Adrenal gland (tissue), 12 donors: Measurements from ENCODE around the gene KCNAB1. TPM values are rescaled to one million over a fixed set of nuclear protein-coding genes. Genes with fewer than 3 reads are reported as not detected.

Source experiments
- DNase-seq, 7 donors: peaks; one replicate each; pipeline ENCODE4 v3.0.0-alpha.2; 2019 to 2020
- H3K27ac ChIP-seq, 5 donors: fragments of 200-600 bp; sonication (generic) in 4 of 5; 1 replicate in 3 of 5; 2 replicates in 2 of 5; pipeline versions ENCODE4 v1.5.1 to v1.8.0; 2016 to 2020; ENCODE audit warnings: mild to moderate bottlenecking in 1 of 5
- H3K27me3 ChIP-seq: fragments of 200-600 bp; 2 replicates; pipeline ENCODE4 v1.8.0; 2021
- H3K36me3 ChIP-seq, 2 donors: fragments of 200-600 bp; replicated peaks in 1 of 2; 1 replicate in 1 of 2; 2 replicates in 1 of 2; pipeline versions ENCODE4 v1.5.1 to v1.8.0; 2018 to 2022
- H3K4me1 ChIP-seq, 2 donors: fragments of 200-600 bp; replicated peaks in 1 of 2; 1 replicate in 1 of 2; 2 replicates in 1 of 2; pipeline versions ENCODE4 v1.5.1 to v1.8.0; 2018 to 2021
- H3K4me3 ChIP-seq, 4 donors: fragments of 200-600 bp; sonication (generic) in 3 of 4; one replicate each; pipeline ENCODE4 v1.5.1; 2016 to 2018
- H3K9me3 ChIP-seq, 3 donors: fragments of 200-600 bp; sonication (generic) in 1 of 3; replicated peaks in 1 of 3; 1 replicate in 2 of 3; 2 replicates in 1 of 3; pipeline versions ENCODE4 v1.5.1 to v1.8.0; 2016 to 2021
- CTCF ChIP-seq, 6 experiments: fragments of 450-650 bp in 4 of 6; fragments of 200-600 bp in 2 of 6; sonication (generic) in 1 of 6; IDR thresholded peaks; 1 replicate in 5 of 6; 2 replicates in 1 of 6; pipeline versions ENCODE4 v1.5.1 to v1.8.0; 2016 to 2021; ENCODE audit warnings: antibody characterized with exemption in 6 of 6, mild to moderate bottlenecking in 2 of 6, moderate library complexity in 1 of 6
- POLR2A ChIP-seq, 2 donors: fragments of 450-650 bp; IDR thresholded peaks; one replicate each; pipeline ENCODE4 v1.6.1; 2017; ENCODE audit warnings: antibody characterized with exemption in 2 of 2, mild to moderate bottlenecking in 2 of 2, moderate library complexity in 1 of 2
- WGBS, 4 donors: extraction: QIAGEN DNeasy Blood & Tissue Kit in 2 of 4; methylation state at CpG; one replicate each; pipeline versions ENCODE4 v1.1.5 to v1.1.7; 2013 to 2017; 5-methylcytosine and 5-hydroxymethylcytosine counted together
- intact Hi-C, 2 donors: fragments of 100-400 bp; cut with DNase I; formaldehyde crosslinking; loops; one replicate each; pipeline versions ENCODE4 v1.14.1 to v1.15.0; 2022 to 2023
- polyA plus RNA-seq, 3 donors: library from polyadenylated mRNA; stranded (reverse); fragments of 200-250 nt in 2 of 3; fragments of 350-450 nt in 1 of 3; fragmentation: Illumina TruSeq in 1 of 3; extraction: RNeasy Lipid Tissue Mini Kit (QIAGEN cat#74804) in 1 of 3; gene quantifications; one replicate each; pipeline ENCODE4 v1.2.3, GENCODE V29; 2013 to 2014
- total RNA-seq, 9 donors: library from RNA; depleted of rRNA in 4 of 9; stranded (reverse); fragments of >200 nt in 4 of 9; fragments of 120-200 nt in 1 of 9; fragmentation: NEBNext Ultra II Directional in 1 of 9; extraction: Animal tissue kit (Norgen Biotek cat#: 25700) in 1 of 9; gene quantifications; one replicate each; pipeline versions ENCODE4 v1.1.0 to v1.2.4, GENCODE V29; 2013 to 2023
- donor health status: healthy with polysubstance abuse.
- donor health status: Bipolar disorder and iron deficiency.
- donor health status: DM: yes; HTN: yes; CAD: no.
- donor health status: DM: no; HTN: no; CAD: no.
- donor health status: DM: no; HTN: no; CAD: no.
- donor health status: DM: yes; HTN: yes; CAD: no.

KCNAB1 gene
- total and polyA plus RNA-seq, 12 donors = 0.36 to 5.0 (median 1.5) TPM

DNA sequence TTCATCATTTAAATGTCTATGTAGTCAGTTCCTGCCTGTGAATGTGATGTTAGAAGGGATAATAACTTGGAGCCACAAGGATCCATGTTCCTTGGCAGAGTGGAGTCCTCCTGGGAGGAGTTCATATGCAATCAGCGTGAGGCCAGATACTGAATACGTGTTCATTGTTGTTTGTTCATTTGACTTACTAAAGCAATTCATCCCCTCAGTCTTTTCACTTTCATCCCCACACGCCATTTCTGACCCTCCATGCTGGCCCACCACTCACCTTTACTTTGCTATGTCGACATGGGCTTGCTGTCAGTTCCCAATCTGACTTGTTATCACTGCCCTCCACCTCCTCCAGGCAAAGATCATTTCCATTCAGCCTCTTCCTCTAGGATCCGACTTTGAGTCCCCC lies 342.7 kb downstream of the KCNAB1 start:
- DNase-seq = no peak
- no peak overlapping the region for H3K4me3 ChIP-seq
- 76 to 83% (median 77%) methylated on average over 5 of the region's 5 CpGs for WGBS, 4 donors
- no peaks in the 10 kb centered on the region for H3K27me3 ChIP-seq
- no peak overlapping the region for H3K27ac ChIP-seq
- intact Hi-C loops = no loop called here
- H3K36me3 ChIP-seq = no peaks in the 10 kb centered on the region
- H3K9me3 ChIP-seq = no peaks in the 10 kb centered on the region
- no peaks in the 10 kb centered on the region for H3K4me1 ChIP-seq
- no peak for TF ChIP-seq POLR2A (IDR thresholded peaks at IDR 0.05)
- no peak for TF ChIP-seq CTCF (IDR thresholded peaks at IDR 0.05)

- DNase-seq = no peak
These were observed 344.8 kb downstream of the KCNAB1 start for GRCh38 chr3:156465194-156465593.

GRCh38 chr3:156469456-156469855 lies 349.1 kb downstream of the KCNAB1 start:
- H3K4me1 ChIP-seq = peaks cover 0 to 4% of the 10 kb centered on the region in 2 donors
- intact Hi-C loops = no loop called here
- H3K27ac ChIP-seq = no peak overlapping the region
- TF ChIP-seq CTCF (IDR thresholded peaks at IDR 0.05) (no peak), POLR2A (IDR thresholded peaks at IDR 0.05) (no peak)
- H3K9me3 ChIP-seq = no peaks in the 10 kb centered on the region
- H3K36me3 ChIP-seq = no peaks in the 10 kb centered on the region
- H3K27me3 ChIP-seq = no peaks in the 10 kb centered on the region
- no peak overlapping the region for H3K4me3 ChIP-seq
- no peak for DNase-seq

More at GRCh38 chr3:156465194-156465593, 344.8 kb downstream of the KCNAB1 start:
- H3K36me3 ChIP-seq = no peaks in the 10 kb centered on the region
- H3K27ac ChIP-seq = no peak overlapping the region
- TF ChIP-seq CTCF (IDR thresholded peaks at IDR 0.05) (no peak), POLR2A (IDR thresholded peaks at IDR 0.05) (no peak)
- intact Hi-C loops = no loop called here
- no peak overlapping the region for H3K4me3 ChIP-seq
- H3K4me1 ChIP-seq = no peaks in the 10 kb centered on the region
- 37 to 50% (median 49%) methylated on average over 3 of the region's 3 CpGs for WGBS, 4 donors
- no peaks in the 10 kb centered on the region for H3K9me3 ChIP-seq
- H3K27me3 ChIP-seq = no peaks in the 10 kb centered on the region

DNA sequence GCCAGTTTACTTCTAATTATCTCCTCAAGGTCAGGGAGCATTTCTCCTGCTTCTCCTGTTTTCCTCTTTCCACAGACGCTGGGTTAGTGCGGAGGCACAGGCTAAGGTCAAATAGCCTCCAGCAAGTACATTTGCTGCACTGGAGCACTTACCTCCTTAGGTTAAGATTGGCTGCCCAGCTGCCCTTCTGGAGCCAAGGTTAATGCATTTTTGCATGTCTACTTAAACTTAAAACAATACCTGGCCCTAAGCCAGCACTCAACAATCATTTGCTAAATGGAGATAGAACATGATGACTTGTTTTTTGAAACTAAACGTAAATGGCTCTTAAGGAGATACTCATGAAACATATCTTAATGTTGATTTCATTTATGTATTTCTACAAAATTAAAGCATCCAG lies 351.1 kb downstream of the KCNAB1 start:
- Histone ChIP-seq H3K9me3 (no peaks in the 10 kb centered on the region), H3K4me1 (peaks cover 0 to 4% of the 10 kb centered on the region in 2 donors), H3K4me3 (no peak overlapping the region), H3K36me3 (no peaks in the 10 kb centered on the region), H3K27me3 (no peaks in the 10 kb centered on the region), H3K27ac (no peak overlapping the region)
- peak in 2 of 7 donors; percentile 23 to 29 for DNase-seq
- WGBS, 4 donors = 26 to 46% (median 35%) methylated on average over 3 of the region's 3 CpGs
- intact Hi-C loops = no loop called here
- no peak for TF ChIP-seq CTCF (IDR thresholded peaks at IDR 0.05)
- no peak for TF ChIP-seq POLR2A (IDR thresholded peaks at IDR 0.05)
